ENCODE data around the gene OSBP2. TPM values are rescaled to one million over a fixed set of nuclear protein-coding genes. Genes with fewer than 3 reads are reported as not detected.

Gene OSBP2
- total and polyA plus RNA-seq, 2 of the 13 experiments (the other 11 are each of a cell fraction or from before 2014, with no cell fraction given): 5.0 to 7.7 TPM

DNA sequence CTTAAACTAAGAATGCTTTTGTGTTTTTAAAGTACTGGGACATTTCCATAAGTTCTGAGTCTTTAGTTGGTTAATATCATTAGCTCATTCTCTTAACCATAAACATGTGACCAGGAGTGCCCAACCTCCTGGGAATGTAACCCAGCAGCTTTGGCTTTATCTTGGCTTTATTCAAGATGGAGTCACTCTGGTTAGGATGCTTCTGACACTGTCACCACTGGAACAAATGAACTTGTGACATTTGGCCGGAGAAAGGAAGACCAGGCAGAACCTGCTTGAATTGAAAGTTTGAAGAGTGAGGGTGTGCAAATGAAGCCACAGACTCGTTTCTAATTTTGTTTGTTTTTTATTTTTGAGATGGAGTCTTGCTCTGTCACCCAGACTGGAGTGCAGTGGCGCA lies 54.6 kb downstream of the OSBP2 start (continued):
- TF ChIP-seq TGIF2 (CRISPR knock-in tag; IDR thresholded peaks at IDR 0.05): no peak
- TF ChIP-seq ATF1 (CRISPR knock-in tag; IDR thresholded peaks at IDR 0.05): no peak
- no peak for TF ChIP-seq TP53 (CRISPR knock-in tag; conservative IDR thresholded peaks at IDR 0.05)
- TF ChIP-seq SATB2 (CRISPR knock-in tag; IDR thresholded peaks at IDR 0.05): no peak
- TF ChIP-seq TBX3 (IDR thresholded peaks at IDR 0.05; ENCODE audit: borderline replicate concordance): no peak
- TF ChIP-seq NR1H2 (CRISPR knock-in tag; IDR thresholded peaks at IDR 0.05; ENCODE audit: borderline replicate concordance, low read depth): no peak
- TF ChIP-seq, protein P1, sequence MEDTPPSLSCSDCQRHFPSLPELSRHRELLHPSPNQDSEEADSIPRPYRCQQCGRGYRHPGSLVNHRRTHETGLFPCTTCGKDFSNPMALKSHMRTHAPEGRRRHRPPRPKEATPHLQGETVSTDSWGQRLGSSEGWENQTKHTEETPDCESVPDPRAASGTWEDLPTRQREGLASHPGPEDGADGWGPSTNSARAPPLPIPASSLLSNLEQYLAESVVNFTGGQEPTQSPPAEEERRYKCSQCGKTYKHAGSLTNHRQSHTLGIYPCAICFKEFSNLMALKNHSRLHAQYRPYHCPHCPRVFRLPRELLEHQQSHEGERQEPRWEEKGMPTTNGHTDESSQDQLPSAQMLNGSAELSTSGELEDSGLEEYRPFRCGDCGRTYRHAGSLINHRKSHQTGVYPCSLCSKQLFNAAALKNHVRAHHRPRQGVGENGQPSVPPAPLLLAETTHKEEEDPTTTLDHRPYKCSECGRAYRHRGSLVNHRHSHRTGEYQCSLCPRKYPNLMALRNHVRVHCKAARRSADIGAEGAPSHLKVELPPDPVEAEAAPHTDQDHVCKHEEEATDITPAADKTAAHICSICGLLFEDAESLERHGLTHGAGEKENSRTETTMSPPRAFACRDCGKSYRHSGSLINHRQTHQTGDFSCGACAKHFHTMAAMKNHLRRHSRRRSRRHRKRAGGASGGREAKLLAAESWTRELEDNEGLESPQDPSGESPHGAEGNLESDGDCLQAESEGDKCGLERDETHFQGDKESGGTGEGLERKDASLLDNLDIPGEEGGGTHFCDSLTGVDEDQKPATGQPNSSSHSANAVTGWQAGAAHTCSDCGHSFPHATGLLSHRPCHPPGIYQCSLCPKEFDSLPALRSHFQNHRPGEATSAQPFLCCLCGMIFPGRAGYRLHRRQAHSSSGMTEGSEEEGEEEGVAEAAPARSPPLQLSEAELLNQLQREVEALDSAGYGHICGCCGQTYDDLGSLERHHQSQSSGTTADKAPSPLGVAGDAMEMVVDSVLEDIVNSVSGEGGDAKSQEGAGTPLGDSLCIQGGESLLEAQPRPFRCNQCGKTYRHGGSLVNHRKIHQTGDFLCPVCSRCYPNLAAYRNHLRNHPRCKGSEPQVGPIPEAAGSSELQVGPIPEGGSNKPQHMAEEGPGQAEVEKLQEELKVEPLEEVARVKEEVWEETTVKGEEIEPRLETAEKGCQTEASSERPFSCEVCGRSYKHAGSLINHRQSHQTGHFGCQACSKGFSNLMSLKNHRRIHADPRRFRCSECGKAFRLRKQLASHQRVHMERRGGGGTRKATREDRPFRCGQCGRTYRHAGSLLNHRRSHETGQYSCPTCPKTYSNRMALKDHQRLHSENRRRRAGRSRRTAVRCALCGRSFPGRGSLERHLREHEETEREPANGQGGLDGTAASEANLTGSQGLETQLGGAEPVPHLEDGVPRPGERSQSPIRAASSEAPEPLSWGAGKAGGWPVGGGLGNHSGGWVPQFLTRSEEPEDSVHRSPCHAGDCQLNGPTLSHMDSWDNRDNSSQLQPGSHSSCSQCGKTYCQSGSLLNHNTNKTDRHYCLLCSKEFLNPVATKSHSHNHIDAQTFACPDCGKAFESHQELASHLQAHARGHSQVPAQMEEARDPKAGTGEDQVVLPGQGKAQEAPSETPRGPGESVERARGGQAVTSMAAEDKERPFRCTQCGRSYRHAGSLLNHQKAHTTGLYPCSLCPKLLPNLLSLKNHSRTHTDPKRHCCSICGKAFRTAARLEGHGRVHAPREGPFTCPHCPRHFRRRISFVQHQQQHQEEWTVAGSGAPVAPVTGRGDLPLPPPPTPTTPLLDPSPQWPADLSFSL (CRISPR knock-in tag; IDR thresholded peaks at IDR 0.05): no peak
- no peak for TF ChIP-seq AKAP8 (CRISPR knock-in tag; IDR thresholded peaks at IDR 0.05)

DNA sequence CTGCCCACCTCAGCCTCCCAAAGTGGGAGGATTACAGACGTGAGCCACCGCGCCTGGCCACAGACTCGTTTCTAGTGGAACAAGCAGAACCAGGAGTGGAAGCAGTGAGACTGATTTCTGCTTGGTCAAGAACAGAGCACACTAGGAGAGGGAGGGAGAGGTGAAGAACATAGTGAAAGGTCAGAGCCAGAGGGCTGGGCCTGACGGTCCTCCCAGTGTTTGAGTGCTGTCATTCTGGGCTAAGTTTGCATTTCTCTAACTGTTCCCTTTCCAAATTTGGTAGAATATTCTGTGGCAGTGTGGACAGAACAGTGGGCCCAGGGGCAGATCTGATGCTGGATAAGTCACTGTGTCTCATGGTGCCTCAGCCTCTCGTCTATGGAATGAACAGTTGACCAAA lies 55.2 kb downstream of the OSBP2 start:
- ATAC-seq: no peak
- Histone ChIP-seq H3K4me1 (ENCODE audit: insufficient read depth, low read length) (no peaks in the 10 kb centered on the region), H3K36me3 (replicated peaks in 1 of 2; ENCODE audit: control insufficient read depth in 1 of 2, insufficient read depth in 2 of 2, low read length in 2 of 2) (no peaks in the 10 kb centered on the region), H3K9me3 (ENCODE audit: low read length) (no peaks in the 10 kb centered on the region), H3K4me3 (replicated peaks in 1 of 3; ENCODE audit: insufficient read depth in 1 of 3, low read depth in 2 of 3, low read length in 3 of 3) (no peak overlapping the region), H3K27me3 (ENCODE audit: control insufficient read depth in 1 of 2, insufficient read depth in 2 of 2, low read length in 2 of 2) (no peaks in the 10 kb centered on the region), H3K27ac (ENCODE audit: extremely low read length, insufficient read depth, low read length) (no peak overlapping the region), H3K79me2 (ENCODE audit: insufficient read depth, low read length) (no peaks in the 10 kb centered on the region), H2AFZ (ENCODE audit: low read length) (no peak overlapping the region), H3K4me2 (ENCODE audit: low read depth, low read length) (no peak overlapping the region), H4K20me1 (ENCODE audit: insufficient read depth, low read length) (no peaks in the 10 kb centered on the region), H3K9ac (ENCODE audit: insufficient read depth, low read depth, low read length) (no peak overlapping the region)
- intact Hi-C loops (cut with micrococcal nuclease; ENCODE audit: unreplicated experiment): no loop called here
- WGBS (ENCODE audit: low lambda C conversion rate): 34% methylated on average over 6 of the region's 6 CpGs
- TF ChIP-seq ZNF101 (CRISPR knock-in tag; IDR thresholded peaks at IDR 0.05; ENCODE audit: borderline replicate concordance, low read depth): no peak
- no peak for TF ChIP-seq ATRX (CRISPR knock-in tag; IDR thresholded peaks at IDR 0.05; ENCODE audit: borderline replicate concordance)
- TF ChIP-seq PRMT3 (CRISPR knock-in tag; IDR thresholded peaks at IDR 0.05; ENCODE audit: borderline replicate concordance, low read depth): no peak
- no peak for TF ChIP-seq ZSCAN12 (CRISPR knock-in tag; IDR thresholded peaks at IDR 0.05)
- no peak for TF ChIP-seq ZMAT3 (CRISPR knock-in tag; conservative IDR thresholded peaks at IDR 0.05)
- FAIRE-seq: no peak
- BruUV-seq (replicated peaks): no TSS peak
- ChIA-PET CTCF (ENCODE audit: low intra/inter-chr PET ratio, low total read pairs) (no interaction called here), POLR2A (no interaction called here)
- DNase-seq (ENCODE audit: low spot score): no peak
- in situ Hi-C loops (cut with HindIII; ENCODE audit: extremely low pct_ligation_motif_present, low pct_unique_long_range_greater_than_20kb): no loop called here
